SU-DHL-6 (cell line): ENCODE data around the gene PRKCA.

ENCODE experiments used
- H2AFZ ChIP-seq: fragments of 200-600 bp; sonication (generic); 2 replicates; pipeline ENCODE4 v1.6.1; 2014; ENCODE audit warnings: low read depth, mild to moderate bottlenecking, moderate library complexity, mixed read lengths, antibody characterized with exemption, low read length; ENCODE audit not compliant: severe bottlenecking
- H3F3A ChIP-seq: fragments of 200-600 bp; shearing (Covaris generic); 2 replicates; pipeline ENCODE4 v1.6.0; 2016; ENCODE audit warnings: antibody characterized with exemption, mild to moderate bottlenecking; ENCODE audit not compliant: insufficient read depth
- H3K27ac ChIP-seq: fragments of 200-600 bp; sonication (generic); 2 replicates; pipeline ENCODE4 v1.5.1; 2016; ENCODE audit warnings: low read depth, mild to moderate bottlenecking, low read length, moderate library complexity, mixed read lengths
- H3K27me3 ChIP-seq: fragments of 200-600 bp; sonication (generic), shearing (Covaris generic); 2 replicates; pipeline ENCODE4 v1.6.0; 2014; ENCODE audit warnings: mild to moderate bottlenecking, low read length
- H3K36me3 ChIP-seq: fragments of 200-600 bp; sonication (generic); 2 replicates; pipeline ENCODE4 v1.6.1; 2014; ENCODE audit warnings: mild to moderate bottlenecking, low read length, mixed read lengths
- H3K4me2 ChIP-seq: fragments of 300-600, 200-600 bp; shearing (Covaris generic), sonication (generic); 2 replicates; pipeline ENCODE4 v1.6.0; 2014; ENCODE audit warnings: low read length, low read depth, mild to moderate bottlenecking; ENCODE audit not compliant: poor library complexity, severe bottlenecking
- H3K4me3 ChIP-seq: fragments of 200-600 bp; sonication (generic); 2 replicates; pipeline ENCODE4 v1.5.1; 2014; ENCODE audit warnings: antibody characterized with exemption, low read length, mild to moderate bottlenecking, mixed read lengths; ENCODE audit not compliant: insufficient read depth, poor library complexity, severe bottlenecking
- H3K79me2 ChIP-seq: fragments of 200-600 bp; sonication (generic); 2 replicates; pipeline ENCODE4 v1.6.1; 2014; ENCODE audit warnings: mild to moderate bottlenecking, low read length, moderate library complexity; ENCODE audit not compliant: insufficient read depth
- H3K9ac ChIP-seq: fragments of 200-600 bp; sonication (generic); 2 replicates; pipeline ENCODE4 v1.7.0; 2014; ENCODE audit warnings: mild to moderate bottlenecking, low read length
- H3K9me2 ChIP-seq: fragments of 200-600 bp; sonication (generic); replicated peaks from 2 replicates; pipeline ENCODE4 v1.6.1; 2014; ENCODE audit warnings: low read length; ENCODE audit not compliant: insufficient read depth
- H3K9me3 ChIP-seq: fragments of 200-600 bp; sonication (generic); 2 replicates; pipeline ENCODE4 v1.6.1; 2014; ENCODE audit warnings: low read length, mixed read lengths; ENCODE audit not compliant: insufficient read depth
- H4K20me1 ChIP-seq: fragments of 200-600 bp; sonication (generic); 2 replicates; pipeline ENCODE4 v1.6.1; 2014; ENCODE audit warnings: low read depth, mild to moderate bottlenecking, antibody characterized with exemption, low read length, moderate library complexity, mixed read lengths
- EZH2phosphoT487 ChIP-seq: fragments of 200-600 bp; sonication (generic), shearing (Covaris generic); conservative IDR thresholded peaks from 2 replicates; pipeline ENCODE4 v1.6.1; 2018; ENCODE audit warnings: mild to moderate bottlenecking, antibody characterized with exemption, low read length, moderate library complexity, mixed read lengths
- TF ChIP-seq, protein P1 (sequence below): fragments of 200-600 bp; sonication (generic); IDR thresholded peaks from one replicate; pipeline ENCODE4 v1.5.1; 2017; ENCODE audit warnings: antibody characterized with exemption, mild to moderate bottlenecking, low read length, moderate library complexity; ENCODE audit not compliant: insufficient read depth, poor library complexity, severe bottlenecking

PRKCA gene

DNA sequence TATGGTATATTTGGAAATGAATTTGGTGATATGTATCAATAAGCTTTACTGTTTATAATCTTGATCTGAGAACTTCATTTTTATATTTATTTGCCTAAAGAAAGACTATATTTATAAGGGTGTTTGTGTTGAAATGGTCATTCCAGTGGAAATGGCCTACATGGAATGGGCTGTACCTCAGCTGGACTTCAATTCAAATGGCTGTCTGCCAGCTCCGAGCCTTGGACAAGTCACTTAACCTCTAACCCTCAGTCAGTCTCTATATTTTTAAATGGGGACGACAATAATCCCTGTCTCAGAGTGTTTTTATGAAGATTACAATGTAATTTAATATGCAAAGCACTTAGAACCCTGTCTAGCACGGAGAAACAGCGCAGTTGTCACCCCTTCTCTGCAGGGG is 271.7 kb downstream of the PRKCA start:
- no peaks in the 10 kb centered on the region for H3F3A ChIP-seq
- no peaks in the 10 kb centered on the region for H4K20me1 ChIP-seq
- no peak overlapping the region for H3K9ac ChIP-seq
- TF ChIP-seq, protein P1, sequence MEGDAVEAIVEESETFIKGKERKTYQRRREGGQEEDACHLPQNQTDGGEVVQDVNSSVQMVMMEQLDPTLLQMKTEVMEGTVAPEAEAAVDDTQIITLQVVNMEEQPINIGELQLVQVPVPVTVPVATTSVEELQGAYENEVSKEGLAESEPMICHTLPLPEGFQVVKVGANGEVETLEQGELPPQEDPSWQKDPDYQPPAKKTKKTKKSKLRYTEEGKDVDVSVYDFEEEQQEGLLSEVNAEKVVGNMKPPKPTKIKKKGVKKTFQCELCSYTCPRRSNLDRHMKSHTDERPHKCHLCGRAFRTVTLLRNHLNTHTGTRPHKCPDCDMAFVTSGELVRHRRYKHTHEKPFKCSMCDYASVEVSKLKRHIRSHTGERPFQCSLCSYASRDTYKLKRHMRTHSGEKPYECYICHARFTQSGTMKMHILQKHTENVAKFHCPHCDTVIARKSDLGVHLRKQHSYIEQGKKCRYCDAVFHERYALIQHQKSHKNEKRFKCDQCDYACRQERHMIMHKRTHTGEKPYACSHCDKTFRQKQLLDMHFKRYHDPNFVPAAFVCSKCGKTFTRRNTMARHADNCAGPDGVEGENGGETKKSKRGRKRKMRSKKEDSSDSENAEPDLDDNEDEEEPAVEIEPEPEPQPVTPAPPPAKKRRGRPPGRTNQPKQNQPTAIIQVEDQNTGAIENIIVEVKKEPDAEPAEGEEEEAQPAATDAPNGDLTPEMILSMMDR, result no peak
- TF ChIP-seq EZH2phosphoT487, result no peak
- H2AFZ ChIP-seq, result no peak overlapping the region
- no peaks in the 10 kb centered on the region for H3K27me3 ChIP-seq
- peaks cover under 1% of the 10 kb centered on the region; the same call in 1 of the 2 replicates for H3K36me3 ChIP-seq
- H3K79me2 ChIP-seq, result peaks cover 55% of the 10 kb centered on the region; the same call in 1 of the 2 replicates
- no peak overlapping the region for H3K4me3 ChIP-seq
- H3K9me3 ChIP-seq, result no peaks in the 10 kb centered on the region
- no peak overlapping the region for H3K27ac ChIP-seq
- H3K4me2 ChIP-seq, result no peak overlapping the region
- no peaks in the 10 kb centered on the region for H3K9me2 ChIP-seq

- Histone ChIP-seq H3K9me2 (no peaks in the 10 kb centered on the region), H4K20me1 (no peaks in the 10 kb centered on the region), H2AFZ (no peak overlapping the region), H3K36me3 (no peaks in the 10 kb centered on the region), H3K9me3 (no peaks in the 10 kb centered on the region), H3K79me2 (peaks cover 46% of the 10 kb centered on the region), H3K27ac (no peak overlapping the region), H3K9ac (no peak overlapping the region), H3F3A (no peaks in the 10 kb centered on the region), H3K4me2 (no peak overlapping the region), H3K4me3 (no peak overlapping the region), H3K27me3 (no peaks in the 10 kb centered on the region)
- TF ChIP-seq, protein P1, result no peak
- no peak for TF ChIP-seq EZH2phosphoT487
Observed at GRCh38 chr17:66576473-66576872, 274.1 kb downstream of the PRKCA start.

DNA sequence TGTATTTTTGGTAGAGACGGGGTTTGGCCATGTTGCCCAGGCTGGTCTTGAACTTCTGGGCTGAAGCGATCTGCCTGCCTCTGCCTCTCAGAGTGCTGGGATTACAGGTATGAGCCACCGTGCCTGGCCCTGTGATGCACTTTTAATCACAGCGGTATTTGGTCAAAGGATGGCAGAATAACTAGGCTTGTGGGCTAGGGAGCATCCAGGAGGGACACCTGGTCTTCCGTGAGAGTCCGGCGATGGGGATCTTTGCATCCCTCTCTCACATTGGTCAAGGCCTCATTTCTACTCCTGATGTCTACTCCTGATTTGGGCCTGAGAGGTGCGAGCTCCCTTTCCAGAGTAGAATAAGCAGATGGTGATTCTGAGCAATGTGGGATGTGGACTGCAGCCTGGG is 274.6 kb downstream of the PRKCA start:
- no peak overlapping the region for H3K27ac ChIP-seq
- no peaks in the 10 kb centered on the region for H3K9me3 ChIP-seq
- no peak overlapping the region for H3K4me2 ChIP-seq
- no peaks in the 10 kb centered on the region for H3K9me2 ChIP-seq
- H3K79me2 ChIP-seq, result peaks cover 45% of the 10 kb centered on the region
- no peaks in the 10 kb centered on the region for H3K36me3 ChIP-seq
- H3F3A ChIP-seq, result no peaks in the 10 kb centered on the region
- H3K27me3 ChIP-seq, result no peaks in the 10 kb centered on the region
- H3K9ac ChIP-seq, result no peak overlapping the region
- no peak overlapping the region for H3K4me3 ChIP-seq
- no peaks in the 10 kb centered on the region for H4K20me1 ChIP-seq
- H2AFZ ChIP-seq, result no peak overlapping the region
- no peak for TF ChIP-seq EZH2phosphoT487
- TF ChIP-seq, protein P1, result no peak
